B cell (primary cell): ENCODE measurements around the gene DLG2. TPM values are rescaled to one million over a fixed set of nuclear protein-coding genes. Genes with fewer than 3 reads are reported as not detected.

Source experiments
- ATAC-seq: fragments of 200-7000 bp; cut with Tn5 transposase; one replicate; pipeline ENCODE4 v1.10.0; 2021; ENCODE audit warnings: low read depth, mild to moderate bottlenecking, moderate number of reproducible peaks, moderate library complexity
- CTCF ChIA-PET: fragments of 350-600 bp; sonication (Branson Sonifier 250); formaldehyde crosslinking; loops from one replicate; lab custom pipeline; 2021; ENCODE audit warnings: antibody characterized with exemption, inconsistent platforms; lab: Charles Lee
- POLR2A ChIA-PET: fragments of 350-600 bp; sonication (Branson Sonifier 250); formaldehyde crosslinking; loops from one replicate; lab custom pipeline; 2021; ENCODE audit warnings: antibody characterized with exemption; lab: Charles Lee
- DNase-seq: peaks from one replicate; pipeline ENCODE4 v3.0.0; 2013
- H2AFZ ChIP-seq: 2 replicates; pipeline ENCODE4 v1.6.1; 2012; ENCODE audit warnings: mild to moderate bottlenecking, low read depth, low read length; ENCODE audit not compliant: insufficient read depth, poor library complexity, severe bottlenecking
- H3K27ac ChIP-seq, 2 donors: 1 replicate in 1 of 2; 2 replicates in 1 of 2; pipeline ENCODE4 v1.5.1; 2012 to 2013; ENCODE audit warnings: low read length in 2 of 2, mild to moderate bottlenecking in 2 of 2, moderate library complexity in 1 of 2
- H3K27me3 ChIP-seq, 4 experiments: fragments of 200-600 bp in 1 of 4; sonication (generic) in 1 of 4; replicated peaks in 1 of 4; 1 replicate in 2 of 4; 2 replicates in 2 of 4; pipeline versions ENCODE4 v1.6.1 to v1.7.0; 2013 to 2016; ENCODE audit warnings: low read length in 3 of 4, mild to moderate bottlenecking in 2 of 4, mixed read lengths in 1 of 4, moderate library complexity in 1 of 4; ENCODE audit not compliant: insufficient read depth in 4 of 4, control insufficient read depth in 3 of 4; ENCODE audit errors: control extremely low read depth in 1 of 4
- H3K36me3 ChIP-seq, 2 experiments: replicated peaks in 1 of 2; 1 replicate in 1 of 2; 2 replicates in 1 of 2; pipeline versions ENCODE4 v1.6.1 to v1.7.1; 2013; ENCODE audit warnings: low read length in 1 of 2; ENCODE audit not compliant: insufficient read depth in 2 of 2, control insufficient read depth in 1 of 2; ENCODE audit errors: control extremely low read depth in 1 of 2, extremely low read depth in 1 of 2
- H3K4me1 ChIP-seq, 2 donors: fragments of 200-600 bp in 1 of 2; sonication (generic) in 1 of 2; 1 replicate in 1 of 2; 2 replicates in 1 of 2; pipeline versions ENCODE4 v1.5.1 to v1.6.1; 2013 to 2017; ENCODE audit warnings: low read length in 2 of 2; ENCODE audit not compliant: control insufficient read depth in 2 of 2, insufficient read depth in 2 of 2
- H3K4me2 ChIP-seq: replicated peaks from 2 replicates; pipeline ENCODE3; 2012; ENCODE audit warnings: mild to moderate bottlenecking, low read depth, low read length; ENCODE audit not compliant: poor library complexity, severe bottlenecking
- H3K4me3 ChIP-seq, 5 experiments: fragments of 200-600 bp in 1 of 5; sonication (generic) in 1 of 5; 1 replicate in 3 of 5; 2 replicates in 2 of 5; pipeline versions ENCODE4 v1.5.1 to v1.7.0; 2011 to 2016; ENCODE audit warnings: low read length in 4 of 5, mild to moderate bottlenecking in 4 of 5, low read depth in 2 of 5, control low read depth in 1 of 5, moderate library complexity in 1 of 5; ENCODE audit not compliant: insufficient read depth in 1 of 5; ENCODE audit errors: control extremely low read depth in 1 of 5, extremely low read depth in 1 of 5
- H3K79me2 ChIP-seq: fragments of 200-600 bp; sonication (generic); one replicate; pipeline ENCODE4 v1.6.0; 2016; ENCODE audit warnings: low read length; ENCODE audit not compliant: control insufficient read depth, insufficient read depth
- H3K9ac ChIP-seq: fragments of 200-600 bp; sonication (generic); 2 replicates; pipeline ENCODE4 v1.6.1; 2017; ENCODE audit warnings: mild to moderate bottlenecking, low read length, moderate library complexity
- H3K9me3 ChIP-seq, 3 donors: one replicate each; pipeline versions ENCODE4 v1.6.1 to v1.7.1; 2013; ENCODE audit warnings: low read length in 2 of 3; ENCODE audit not compliant: control insufficient read depth in 2 of 3, insufficient read depth in 1 of 3; ENCODE audit errors: control extremely low read depth in 1 of 3
- H4K20me1 ChIP-seq: 2 replicates; pipeline ENCODE4 v1.6.0; 2012; ENCODE audit warnings: mild to moderate bottlenecking, low read length; ENCODE audit not compliant: insufficient read depth, control insufficient read depth, poor library complexity, severe bottlenecking
- H3K27ac Mint-ChIP-seq: one replicate; pipeline ENCODE4 v1.8.0; 2021; ENCODE audit warnings: mixed read lengths
- H3K27me3 Mint-ChIP-seq: one replicate; pipeline ENCODE4 v1.8.0; 2021; ENCODE audit warnings: mixed read lengths
- H3K4me1 Mint-ChIP-seq: one replicate; pipeline ENCODE4 v1.8.0; 2021; ENCODE audit warnings: mixed read lengths
- H3K4me3 Mint-ChIP-seq: one replicate; pipeline ENCODE4 v1.8.0; 2021; ENCODE audit warnings: mixed read lengths
- H3K9me3 Mint-ChIP-seq: one replicate; pipeline ENCODE4 v1.8.0; 2022; ENCODE audit warnings: mixed read lengths; ENCODE audit not compliant: insufficient read depth
- EZH2 ChIP-seq: IDR thresholded peaks from 2 replicates; pipeline ENCODE4 v1.6.1; 2012; ENCODE audit warnings: borderline replicate concordance, low read depth, mild to moderate bottlenecking, moderate library complexity, low read length; ENCODE audit not compliant: insufficient read depth, poor library complexity, severe bottlenecking
- WGBS: methylation state at CpG from one replicate; pipeline ENCODE4 v1.1.5; 2013; ENCODE audit warnings: missing lambda C conversion rate; ENCODE audit not compliant: insufficient coverage; 5-methylcytosine and 5-hydroxymethylcytosine counted together
- intact Hi-C: fragments of 100-400 bp; cut with micrococcal nuclease; formaldehyde crosslinking; loops from one replicate; pipeline ENCODE4 v1.10.0; 2022
- polyA plus RNA-seq: library from polyadenylated mRNA; depleted of rRNA; stranded (reverse); fragments of >200 nt; gene quantifications from 2 replicates; pipeline ENCODE4 v1.2.3, GENCODE V29; 2012
- total RNA-seq, 2 donors: library from RNA; stranded (reverse); fragments of 120-200 nt in 1 of 2; gene quantifications; 1 replicate in 1 of 2; 2 replicates in 1 of 2; pipeline versions ENCODE4 v1.2.3 to v1.2.4, GENCODE V29; 2013 to 2022
- TF ChIP-seq, protein P1 (sequence below): fragments of 200-600 bp; IDR thresholded peaks from one replicate; pipeline ENCODE4 v1.8.0; 2022; ENCODE audit warnings: antibody characterized with exemption, mild to moderate bottlenecking

The DLG2 gene
- total and polyA plus RNA-seq, 2 donors (not counting 1 experiment from before 2014, with no cell fraction given) = 0.54 to 5.4 TPM

GRCh38 chr11:83583757-83584366 is 2043.3 kb downstream of the DLG2 start:
- intact Hi-C loops = no loop called here
- Histone ChIP-seq H3K9me3 (no peaks in the 10 kb centered on the region), H4K20me1 (no peaks in the 10 kb centered on the region), H3K36me3 (no peaks in the 10 kb centered on the region), H3K4me1 (no peaks in the 10 kb centered on the region), H3K27ac (no peak overlapping the region), H3K4me3 (no peak overlapping the region), H3K27me3 (peaks cover 0 to 4% (median 2%) of the 10 kb centered on the region in 4 experiments), H3K79me2 (no peaks in the 10 kb centered on the region), H2AFZ (no peak overlapping the region), H3K9ac (no peak overlapping the region), H3K4me2 (no peak overlapping the region)
- H3K4me1 Mint-ChIP-seq = no peaks in the 10 kb centered on the region
- CTCF ChIA-PET = no interaction called here
- H3K4me3 Mint-ChIP-seq = no peak overlapping the region
- no peak for ATAC-seq
- H3K9me3 Mint-ChIP-seq = no peaks in the 10 kb centered on the region
- POLR2A ChIA-PET = no interaction called here
- DNase-seq = no peak
- TF ChIP-seq, protein P1, sequence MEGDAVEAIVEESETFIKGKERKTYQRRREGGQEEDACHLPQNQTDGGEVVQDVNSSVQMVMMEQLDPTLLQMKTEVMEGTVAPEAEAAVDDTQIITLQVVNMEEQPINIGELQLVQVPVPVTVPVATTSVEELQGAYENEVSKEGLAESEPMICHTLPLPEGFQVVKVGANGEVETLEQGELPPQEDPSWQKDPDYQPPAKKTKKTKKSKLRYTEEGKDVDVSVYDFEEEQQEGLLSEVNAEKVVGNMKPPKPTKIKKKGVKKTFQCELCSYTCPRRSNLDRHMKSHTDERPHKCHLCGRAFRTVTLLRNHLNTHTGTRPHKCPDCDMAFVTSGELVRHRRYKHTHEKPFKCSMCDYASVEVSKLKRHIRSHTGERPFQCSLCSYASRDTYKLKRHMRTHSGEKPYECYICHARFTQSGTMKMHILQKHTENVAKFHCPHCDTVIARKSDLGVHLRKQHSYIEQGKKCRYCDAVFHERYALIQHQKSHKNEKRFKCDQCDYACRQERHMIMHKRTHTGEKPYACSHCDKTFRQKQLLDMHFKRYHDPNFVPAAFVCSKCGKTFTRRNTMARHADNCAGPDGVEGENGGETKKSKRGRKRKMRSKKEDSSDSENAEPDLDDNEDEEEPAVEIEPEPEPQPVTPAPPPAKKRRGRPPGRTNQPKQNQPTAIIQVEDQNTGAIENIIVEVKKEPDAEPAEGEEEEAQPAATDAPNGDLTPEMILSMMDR = no peak
- no peak for TF ChIP-seq EZH2
- H3K27me3 Mint-ChIP-seq = peaks cover 9% of the 10 kb centered on the region
- no CpG with 5 or more reads among the region's 3 CpGs for WGBS
- no peak overlapping the region for H3K27ac Mint-ChIP-seq

DNA sequence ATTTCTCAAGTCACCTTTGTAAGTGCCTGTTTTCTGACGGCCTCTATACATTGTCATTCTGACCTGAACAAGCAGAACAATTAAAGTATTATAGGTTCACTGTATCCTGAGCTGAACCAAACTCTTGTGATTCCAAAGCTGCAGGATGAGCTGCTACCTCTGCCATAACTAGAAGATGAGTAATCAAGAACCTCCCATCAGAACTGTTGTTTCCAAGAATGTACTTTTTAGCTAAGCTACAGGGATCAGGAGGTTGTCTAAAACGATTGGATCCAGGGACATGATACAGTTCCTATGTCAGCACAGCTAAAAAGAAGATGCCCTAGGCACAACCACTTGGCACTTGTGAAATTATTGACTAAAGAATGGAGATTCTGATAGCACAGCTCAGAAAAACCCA is 2052.6 kb downstream of the DLG2 start:
- Histone ChIP-seq H3K4me1 (no peaks in the 10 kb centered on the region), H3K4me2 (no peak overlapping the region), H3K4me3 (no peak overlapping the region), H3K36me3 (no peaks in the 10 kb centered on the region), H2AFZ (no peak overlapping the region), H4K20me1 (no peaks in the 10 kb centered on the region), H3K9me3 (no peaks in the 10 kb centered on the region), H3K9ac (no peak overlapping the region), H3K27me3 (peaks cover 0 to 10% (median 0%) of the 10 kb centered on the region in 4 experiments), H3K27ac (no peak overlapping the region), H3K79me2 (no peaks in the 10 kb centered on the region)
- DNase-seq (no peak), ATAC-seq (no peak)
- Mint-ChIP-seq H3K4me3 (no peak overlapping the region), H3K27ac (no peak overlapping the region), H3K9me3 (no peaks in the 10 kb centered on the region), H3K4me1 (no peaks in the 10 kb centered on the region), H3K27me3 (peaks cover 20% of the 10 kb centered on the region)
- 67% methylated on average over 1 of the region's 2 CpGs for WGBS
- CTCF ChIA-PET = no interaction called here
- POLR2A ChIA-PET = no interaction called here
- intact Hi-C loops = no loop called here
- TF ChIP-seq EZH2 = no peak
- TF ChIP-seq, protein P1 = no peak
